HepG2 (cell line): ENCODE data around the gene BRAT1. TPM values are rescaled to one million over a fixed set of nuclear protein-coding genes. Genes with fewer than 3 reads are reported as not detected.

ENCODE experiments used
- ATAC-seq: fragments of 200-7000 bp; cut with Tn5 transposase; 3 replicates; pipeline ENCODE4 v1.9.1; 2020; ENCODE audit warnings: mild to moderate bottlenecking, moderate library complexity
- BruUV-seq: library from RNA; stranded (reverse); fragments of 400-500 nt; replicated peaks from 2 replicates; lab custom pipeline; 2021; lab: Mats Ljungman, UMichigan
- CTCF ChIA-PET: fragments of 300-600 bp; formaldehyde crosslinking; extraction: SDS; loops from one replicate; lab custom pipeline; 2021; ENCODE audit warnings: low total read pairs, inconsistent platforms, low intra/inter-chr PET ratio; lab: Yijun Ruan, JAX
- POLR2A ChIA-PET: fragments of 350-600 bp; sonication (Branson Sonifier 250); formaldehyde crosslinking; loops from one replicate; lab custom pipeline; 2020; ENCODE audit warnings: antibody characterized with exemption, inconsistent platforms; lab: Yijun Ruan, JAX
- DNase-seq: peaks from one replicate; pipeline ENCODE4 v3.0.0-alpha.2; 2015; ENCODE audit warnings: low spot score
- FAIRE-seq: peaks from 3 replicates; lab custom pipeline; 2011; peaks lifted over from hg19 to GRCh38; lab: Jason Lieb, UNC
- H2AFZ ChIP-seq: one replicate; pipeline ENCODE4 v1.6.1; 2011; ENCODE audit warnings: low read length, inconsistent platforms
- H3K27ac ChIP-seq: fragments of 300-600 bp; 3 replicates; pipeline ENCODE4 v1.8.0; 2011; ENCODE audit warnings: mixed run types, mild to moderate bottlenecking, mixed read lengths, low read length, inconsistent platforms; ENCODE audit not compliant: insufficient read depth; ENCODE audit errors: extremely low read length
- H3K27me3 ChIP-seq, 2 experiments: fragments of 200-600 bp in 1 of 2; 2 replicates in 1 of 2; 3 replicates in 1 of 2; pipeline versions ENCODE4 v1.6.0 to v1.8.0; 2011; ENCODE audit warnings: low read length in 2 of 2, mild to moderate bottlenecking in 2 of 2, moderate library complexity in 2 of 2, inconsistent platforms in 1 of 2; ENCODE audit not compliant: insufficient read depth in 2 of 2, control insufficient read depth in 1 of 2
- H3K36me3 ChIP-seq, 2 experiments: fragments of 200-600 bp in 1 of 2; replicated peaks in 1 of 2; 2 replicates in 1 of 2; 3 replicates in 1 of 2; pipeline versions ENCODE4 v1.5.1 to v1.8.0; 2011; ENCODE audit warnings: low read length in 2 of 2, inconsistent platforms in 1 of 2; ENCODE audit not compliant: insufficient read depth in 2 of 2, control insufficient read depth in 1 of 2
- H3K4me1 ChIP-seq: 2 replicates; pipeline ENCODE4 v1.5.1; 2012; ENCODE audit warnings: low read length, inconsistent platforms; ENCODE audit not compliant: insufficient read depth
- H3K4me2 ChIP-seq: 2 replicates; pipeline ENCODE4 v1.6.0; 2011; ENCODE audit warnings: low read depth, low read length, inconsistent platforms
- H3K4me3 ChIP-seq, 3 experiments: fragments of 200-600 bp in 1 of 3; sonication (generic), shearing (Covaris generic) in 1 of 3; replicated peaks in 1 of 3; 2 replicates each; pipeline ENCODE4 v1.5.1; 2011 to 2016; ENCODE audit warnings: low read length in 3 of 3, inconsistent platforms in 2 of 3, low read depth in 2 of 3, mild to moderate bottlenecking in 2 of 3, control low read depth in 1 of 3, mixed read lengths in 1 of 3; ENCODE audit not compliant: insufficient read depth in 1 of 3
- H3K79me2 ChIP-seq: one replicate; pipeline ENCODE4 v1.6.1; 2011; ENCODE audit warnings: low read length, inconsistent platforms; ENCODE audit not compliant: insufficient read depth
- H3K9ac ChIP-seq: 2 replicates; pipeline ENCODE4 v1.6.0; 2011; ENCODE audit warnings: mild to moderate bottlenecking, low read depth, low read length, inconsistent platforms; ENCODE audit not compliant: insufficient read depth
- H3K9me3 ChIP-seq: 2 replicates; pipeline ENCODE4 v1.5.1; 2012; ENCODE audit warnings: mild to moderate bottlenecking, low read length
- H4K20me1 ChIP-seq: 2 replicates; pipeline ENCODE4 v1.6.0; 2011; ENCODE audit warnings: inconsistent platforms, mild to moderate bottlenecking, low read length, moderate library complexity; ENCODE audit not compliant: insufficient read depth
- CBX1 ChIP-seq: IDR thresholded peaks from one replicate; pipeline ENCODE4 v1.6.1; 2016; ENCODE audit warnings: antibody characterized with exemption, low read depth
- ISX ChIP-seq: sonication (generic); formaldehyde crosslinking; conservative IDR thresholded peaks from 2 replicates; pipeline ENCODE4 v1.5.0; 2020; ENCODE audit warnings: missing genetic modification reagents
- NFRKB ChIP-seq: fragments of 450-650 bp; IDR thresholded peaks from 2 replicates; pipeline ENCODE4 v1.6.1; 2017
- PAF1 ChIP-seq: IDR thresholded peaks from 2 replicates; pipeline ENCODE4 v1.6.1; 2016; ENCODE audit warnings: missing genetic modification reagents, missing compliant biosample characterization
- RELA ChIP-seq: sonication (generic); formaldehyde crosslinking; IDR thresholded peaks from 2 replicates; pipeline ENCODE4 v1.4.0; 2020; ENCODE audit warnings: missing genetic modification reagents
- SIN3B ChIP-seq: fragments of 150-350 bp; IDR thresholded peaks from 2 replicates; pipeline ENCODE4 v1.6.1; 2014; ENCODE audit warnings: low read length
- SOX5 ChIP-seq: IDR thresholded peaks from 2 replicates; pipeline ENCODE4 v1.6.1; 2016; ENCODE audit warnings: borderline replicate concordance
- SOX6 ChIP-seq, 2 experiments: fragments of 450-650 bp in 1 of 2; sonication (generic) in 1 of 2; formaldehyde crosslinking in 1 of 2; IDR thresholded peaks; 2 replicates each; pipeline versions ENCODE4 v1.4.0 to v1.6.1; 2017 to 2020; ENCODE audit warnings: antibody characterized with exemption in 1 of 2, mild to moderate bottlenecking in 1 of 2, missing genetic modification reagents in 1 of 2
- TAF1 ChIP-seq: sonication (generic); formaldehyde crosslinking; IDR thresholded peaks from 2 replicates; pipeline ENCODE4 v1.4.0; 2020; ENCODE audit warnings: missing genetic modification reagents
- TGIF2 ChIP-seq: IDR thresholded peaks from 2 replicates; pipeline ENCODE4 v1.6.1; 2016; ENCODE audit warnings: control low read depth, missing compliant biosample characterization
- U2AF1 ChIP-seq: fragments of 200-400 bp; formaldehyde crosslinking; optimal IDR thresholded peaks from 2 replicates; pipeline ENCODE3; 2017; ENCODE audit warnings: mild to moderate bottlenecking, low read depth, low read length
- ZBTB20 ChIP-seq: sonication (generic); formaldehyde crosslinking; IDR thresholded peaks from 2 replicates; pipeline ENCODE4 v1.8.1; 2023; ENCODE audit warnings: missing genetic modification reagents, low read depth, mild to moderate bottlenecking, borderline replicate concordance
- ZNF343 ChIP-seq: sonication (generic); formaldehyde crosslinking; IDR thresholded peaks from 2 replicates; pipeline ENCODE4 v1.4.0; 2020; ENCODE audit warnings: mild to moderate bottlenecking, missing genetic modification reagents
- ZNF841 ChIP-seq: sonication (generic); formaldehyde crosslinking; IDR thresholded peaks from 2 replicates; pipeline ENCODE4 v1.8.1; 2023; ENCODE audit warnings: missing genetic modification reagents, borderline replicate concordance
- ZZZ3 ChIP-seq: sonication (generic); formaldehyde crosslinking; IDR thresholded peaks from 2 replicates; pipeline ENCODE4 v1.4.0; 2020; ENCODE audit warnings: missing genetic modification reagents, mild to moderate bottlenecking, borderline replicate concordance
- WGBS: methylation state at CpG from one replicate; pipeline ENCODE4 v1.1.6; 2017; ENCODE audit warnings: low lambda C conversion rate; 5-methylcytosine and 5-hydroxymethylcytosine counted together
- in situ Hi-C: cut with HindIII; loops from 2 replicates; pipeline ENCODE4 v1.10.0; 2017; ENCODE audit warnings: low pct_unique_long_range_greater_than_20kb; ENCODE audit not compliant: extremely low pct_ligation_motif_present
- intact Hi-C: fragments of 100-400 bp; cut with micrococcal nuclease; formaldehyde crosslinking; loops from one replicate; pipeline ENCODE4 v1.10.0; 2022; ENCODE audit not compliant: unreplicated experiment
- polyA plus RNA-seq, 8 experiments: library from polyadenylated mRNA; depleted of rRNA in 3 of 8; stranded (reverse) in 7 of 8; unstranded in 1 of 8; fragments of >200 nt; fragmentation: Illumina TruSeq in 4 of 8; extraction: Trizol in 4 of 8; gene quantifications; 2 replicates each; pipeline versions ENCODE4 v1.2.1 to v1.2.3, GENCODE V29; 2011 to 2016; ENCODE audit warnings: low read depth in 4 of 8, missing spikeins in 1 of 8, mixed read lengths in 1 of 8; ENCODE audit not compliant: insufficient read depth in 1 of 8
- total RNA-seq, 5 experiments: library from RNA; depleted of rRNA; stranded (reverse); fragments of >200 nt; fragmentation: Illumina TruSeq; extraction: Trizol; gene quantifications; 2 replicates each; pipeline ENCODE4 v1.2.3, GENCODE V29; 2016; ENCODE audit warnings: low read depth in 1 of 5
- TF ChIP-seq, protein P1 (sequence below): sonication (generic); formaldehyde crosslinking; IDR thresholded peaks from one replicate; pipeline ENCODE4 v1.5.1; 2020; ENCODE audit warnings: mild to moderate bottlenecking, missing genetic modification reagents; ENCODE audit errors: not compliant biosample characterization

The BRAT1 gene
- total and polyA plus RNA-seq, 2 of the 13 experiments (the other 11 are each of a cell fraction or from before 2014, with no cell fraction given), result 10.2 to 20.3 TPM

DNA sequence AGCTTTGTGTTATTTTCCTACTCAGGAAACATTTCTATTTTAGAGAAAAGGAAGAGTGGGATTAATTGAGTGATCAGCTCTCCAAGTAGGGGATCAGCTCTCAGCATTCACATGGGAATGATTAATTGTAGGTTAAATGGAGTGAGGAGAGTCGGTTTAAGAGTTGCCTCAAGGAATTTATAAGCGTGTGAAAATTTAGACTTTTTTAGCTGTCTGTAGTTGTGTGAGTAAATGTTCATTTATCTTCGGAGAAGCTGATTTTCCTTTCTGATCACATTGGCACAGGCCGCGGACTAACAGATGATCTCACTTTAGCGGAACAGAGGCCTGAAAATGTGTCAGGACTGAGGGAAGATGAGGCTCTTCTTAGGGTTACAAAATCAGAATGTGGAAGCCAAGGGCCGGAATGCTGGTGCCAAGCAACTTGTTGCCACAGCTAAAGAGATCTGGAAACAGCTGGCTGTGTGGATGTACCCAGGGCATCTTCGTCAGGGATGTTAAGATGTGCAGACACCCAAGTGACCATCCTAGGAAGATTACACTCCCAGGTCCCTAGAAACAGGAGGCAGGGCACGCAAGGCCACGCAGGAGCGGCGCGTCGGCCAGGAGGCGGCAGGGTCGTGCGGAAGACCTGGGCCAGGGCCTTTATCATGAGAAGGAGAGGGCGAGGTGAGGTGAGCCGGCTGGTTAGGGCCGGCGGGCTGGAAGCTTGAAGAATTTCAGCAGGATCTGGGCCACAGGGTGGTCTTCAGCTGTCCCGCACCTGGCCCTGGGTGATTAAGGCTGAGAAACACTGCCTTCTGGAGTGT, 41.3 kb upstream of the BRAT1 start:
- ATAC-seq (no peak), DNase-seq (no peak), FAIRE-seq (no peak)
- H3K9ac ChIP-seq, result no peak overlapping the region
- POLR2A ChIA-PET, result no interaction called here
- intact Hi-C loops, result no loop called here
- H3K27ac ChIP-seq, result no peak overlapping the region
- no peak overlapping the region for H2AFZ ChIP-seq
- no TSS peak for BruUV-seq
- WGBS, result 91% methylated on average over 22 of the region's 22 CpGs
- TF ChIP-seq ZZZ3 (CRISPR knock-in tag) (no peak), ZNF841 (CRISPR knock-in tag) (no peak), SOX5 (CRISPR knock-in tag) (no peak), CBX1 (no peak), ZNF343 (CRISPR knock-in tag) (no peak), TAF1 (no peak), SOX6 (IDR thresholded peaks at IDR 0.05) (no peak), SOX6 (CRISPR knock-in tag; IDR thresholded peaks at IDR 0.05) (no peak), PAF1 (CRISPR knock-in tag) (no peak), ZBTB20 (no peak), TGIF2 (CRISPR knock-in tag) (no peak), NFRKB (no peak), SIN3B (no peak), ISX (no peak), U2AF1 (no peak), RELA (no peak)
- TF ChIP-seq, protein P1, sequence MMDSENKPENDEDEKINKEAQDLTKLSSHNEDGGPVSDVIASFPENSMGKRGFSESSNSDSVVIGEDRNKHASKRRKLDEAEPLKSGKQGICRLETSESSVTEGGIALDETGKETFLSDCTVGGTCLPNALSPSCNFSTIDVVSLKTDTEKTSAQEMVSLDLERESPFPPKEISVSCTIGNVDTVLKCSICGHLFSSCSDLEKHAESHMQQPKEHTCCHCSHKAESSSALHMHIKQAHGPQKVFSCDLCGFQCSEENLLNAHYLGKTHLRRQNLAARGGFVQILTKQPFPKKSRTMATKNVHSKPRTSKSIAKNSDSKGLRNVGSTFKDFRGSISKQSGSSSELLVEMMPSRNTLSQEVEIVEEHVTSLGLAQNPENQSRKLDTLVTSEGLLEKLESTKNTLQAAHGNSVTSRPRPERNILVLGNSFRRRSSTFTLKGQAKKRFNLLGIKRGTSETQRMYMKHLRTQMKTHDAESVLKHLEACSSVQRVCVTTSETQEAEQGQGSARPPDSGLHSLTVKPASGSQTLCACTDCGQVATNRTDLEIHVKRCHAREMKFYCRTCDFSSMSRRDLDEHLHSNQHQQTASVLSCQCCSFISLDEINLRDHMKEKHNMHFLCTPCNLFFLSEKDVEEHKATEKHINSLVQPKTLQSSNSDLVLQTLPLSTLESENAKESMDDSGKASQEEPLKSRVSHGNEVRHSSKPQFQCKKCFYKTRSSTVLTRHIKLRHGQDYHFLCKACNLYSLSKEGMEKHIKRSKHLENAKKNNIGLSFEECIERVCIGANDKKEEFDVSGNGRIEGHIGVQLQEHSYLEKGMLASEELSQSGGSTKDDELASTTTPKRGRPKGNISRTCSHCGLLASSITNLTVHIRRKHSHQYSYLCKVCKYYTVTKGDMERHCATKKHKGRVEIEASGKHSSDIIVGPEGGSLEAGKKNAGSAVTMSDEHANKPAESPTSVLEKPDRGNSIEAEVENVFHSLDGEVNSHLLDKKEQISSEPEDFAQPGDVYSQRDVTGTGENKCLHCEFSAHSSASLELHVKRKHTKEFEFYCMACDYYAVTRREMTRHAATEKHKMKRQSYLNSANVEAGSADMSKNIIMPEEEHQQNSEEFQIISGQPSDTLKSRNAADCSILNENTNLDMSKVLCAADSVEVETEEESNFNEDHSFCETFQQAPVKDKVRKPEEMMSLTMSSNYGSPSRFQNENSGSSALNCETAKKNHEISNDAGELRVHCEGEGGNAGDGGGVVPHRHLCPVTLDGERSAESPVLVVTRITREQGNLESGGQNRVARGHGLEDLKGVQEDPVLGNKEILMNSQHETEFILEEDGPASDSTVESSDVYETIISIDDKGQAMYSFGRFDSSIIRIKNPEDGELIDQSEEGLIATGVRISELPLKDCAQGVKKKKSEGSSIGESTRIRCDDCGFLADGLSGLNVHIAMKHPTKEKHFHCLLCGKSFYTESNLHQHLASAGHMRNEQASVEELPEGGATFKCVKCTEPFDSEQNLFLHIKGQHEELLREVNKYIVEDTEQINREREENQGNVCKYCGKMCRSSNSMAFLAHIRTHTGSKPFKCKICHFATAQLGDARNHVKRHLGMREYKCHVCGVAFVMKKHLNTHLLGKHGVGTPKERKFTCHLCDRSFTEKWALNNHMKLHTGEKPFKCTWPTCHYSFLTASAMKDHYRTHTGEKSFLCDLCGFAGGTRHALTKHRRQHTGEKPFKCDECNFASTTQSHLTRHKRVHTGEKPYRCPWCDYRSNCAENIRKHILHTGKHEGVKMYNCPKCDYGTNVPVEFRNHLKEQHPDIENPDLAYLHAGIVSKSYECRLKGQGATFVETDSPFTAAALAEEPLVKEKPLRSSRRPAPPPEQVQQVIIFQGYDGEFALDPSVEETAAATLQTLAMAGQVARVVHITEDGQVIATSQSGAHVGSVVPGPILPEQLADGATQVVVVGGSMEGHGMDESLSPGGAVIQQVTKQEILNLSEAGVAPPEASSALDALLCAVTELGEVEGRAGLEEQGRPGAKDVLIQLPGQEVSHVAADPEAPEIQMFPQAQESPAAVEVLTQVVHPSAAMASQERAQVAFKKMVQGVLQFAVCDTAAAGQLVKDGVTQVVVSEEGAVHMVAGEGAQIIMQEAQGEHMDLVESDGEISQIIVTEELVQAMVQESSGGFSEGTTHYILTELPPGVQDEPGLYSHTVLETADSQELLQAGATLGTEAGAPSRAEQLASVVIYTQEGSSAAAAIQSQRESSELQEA (CRISPR knock-in tag), result no peak
- TF ChIP-seq, all 625 proteins: peak for 0
- Histone ChIP-seq H3K79me2 (no peaks in the 10 kb centered on the region), H3K4me1 (no peaks in the 10 kb centered on the region), H4K20me1 (no peaks in the 10 kb centered on the region), H3K4me2 (no peak overlapping the region), H3K27me3 (no peaks in the 10 kb centered on the region), H3K9me3 (no peaks in the 10 kb centered on the region), H3K36me3 (no peaks in the 10 kb centered on the region), H3K4me3 (no peak overlapping the region)
- in situ Hi-C loops, result no loop called here
- CTCF ChIA-PET, result no interaction called here
